SH-SY5Y (cell line): Measurements from ENCODE around the gene MDM2.

Experiments
- GATA2 ChIP-seq: IDR thresholded peaks from 2 replicates; pipeline ENCODE4 v1.6.1; 2011; ENCODE audit warnings: mild to moderate bottlenecking, low read depth, low read length
- GATA3 ChIP-seq: IDR thresholded peaks from 2 replicates; pipeline ENCODE4 v1.6.1; 2011; ENCODE audit warnings: low read depth, mild to moderate bottlenecking, low read length, moderate library complexity

DNA sequence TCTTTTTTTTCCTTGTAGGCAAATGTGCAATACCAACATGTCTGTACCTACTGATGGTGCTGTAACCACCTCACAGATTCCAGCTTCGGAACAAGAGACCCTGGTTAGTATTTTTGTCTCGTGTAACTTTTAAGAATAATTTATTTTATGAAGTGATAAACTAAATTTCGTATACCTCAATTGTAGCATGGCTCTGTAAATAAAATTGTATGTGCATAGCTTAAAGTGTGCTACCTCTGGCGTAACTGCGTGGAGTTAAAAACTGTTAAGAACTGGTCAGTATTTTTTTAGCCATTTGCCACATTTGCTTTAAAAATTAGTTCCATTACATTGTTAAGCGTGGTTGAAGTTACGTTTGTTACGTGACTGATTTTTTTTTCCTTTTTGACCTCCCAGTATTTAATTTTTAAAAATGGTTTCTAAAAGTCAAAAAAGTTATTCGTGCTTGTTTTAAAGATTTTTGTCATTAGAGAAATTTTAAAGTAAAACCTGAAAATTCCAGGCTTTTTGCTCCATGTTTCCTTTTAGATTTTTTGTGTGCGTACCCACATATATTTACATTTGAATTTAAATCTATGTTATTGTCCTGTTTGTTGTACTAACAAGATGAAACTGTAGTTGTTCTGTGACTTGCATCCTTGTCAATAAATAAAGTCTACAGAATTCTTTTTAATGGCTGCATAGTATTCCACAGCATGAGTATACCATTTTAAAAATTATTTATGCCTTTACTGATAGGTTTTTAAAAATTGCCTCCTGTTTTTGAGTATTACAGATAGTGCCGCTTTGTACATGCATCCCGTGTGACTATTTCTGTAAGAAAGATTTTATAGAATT, 1.4 kb downstream of the MDM2 start:
- TF ChIP-seq GATA2 (no peak), GATA3 (no peak)
